Measurements from ENCODE around the gene EP400. TPM values are rescaled to one million over a fixed set of nuclear protein-coding genes. Genes with fewer than 3 reads are reported as not detected.

The EP400 gene
- total RNA-seq, 1 donor from 2014 or later: 85.8 TPM

- Mint-ChIP-seq H3K4me3 (ENCODE audit: unreplicated experiment) (no peak overlapping the region), H3K36me3 (ENCODE audit: unreplicated experiment) (no peaks in the 10 kb centered on the region), H3K27ac (ENCODE audit: unreplicated experiment) (no peak overlapping the region), H3K4me1 (ENCODE audit: low read depth, unreplicated experiment) (no peaks in the 10 kb centered on the region), H3K27me3 (ENCODE audit: unreplicated experiment) (peaks cover 7% of the 10 kb centered on the region), H3K9me3 (ENCODE audit: unreplicated experiment) (peaks cover 2% of the 10 kb centered on the region)
- no peak for TF ChIP-seq CTCF (IDR thresholded peaks at IDR 0.05; ENCODE audit: partially characterized antibody, unreplicated experiment)
- no peak for DNase-seq
Measured at GRCh38 chr12:131909752-131910219, 40.0 kb upstream of the EP400 start.

GRCh38 chr12:131910302-131911027 lies 39.3 kb upstream of the EP400 start:
- Mint-ChIP-seq H3K4me1 (ENCODE audit: low read depth, unreplicated experiment) (no peaks in the 10 kb centered on the region), H3K27me3 (ENCODE audit: unreplicated experiment) (peaks cover 7% of the 10 kb centered on the region), H3K27ac (ENCODE audit: unreplicated experiment) (no peak overlapping the region), H3K4me3 (ENCODE audit: unreplicated experiment) (no peak overlapping the region), H3K9me3 (ENCODE audit: unreplicated experiment) (peaks cover 2% of the 10 kb centered on the region), H3K36me3 (ENCODE audit: unreplicated experiment) (no peaks in the 10 kb centered on the region)
- no peak for DNase-seq
- no peak for TF ChIP-seq CTCF (IDR thresholded peaks at IDR 0.05; ENCODE audit: partially characterized antibody, unreplicated experiment)

GRCh38 chr12:131911028-131911650 lies 38.6 kb upstream of the EP400 start:
- no peak overlapping the region for H3K27ac Mint-ChIP-seq (ENCODE audit: unreplicated experiment)
- no peaks in the 10 kb centered on the region for H3K4me1 Mint-ChIP-seq (ENCODE audit: low read depth, unreplicated experiment)
- peaks cover 2% of the 10 kb centered on the region for H3K9me3 Mint-ChIP-seq (ENCODE audit: unreplicated experiment)
- TF ChIP-seq CTCF (IDR thresholded peaks at IDR 0.05; ENCODE audit: partially characterized antibody, unreplicated experiment): no peak
- no peak for DNase-seq
- H3K27me3 Mint-ChIP-seq (ENCODE audit: unreplicated experiment): peaks cover 2% of the 10 kb centered on the region
- H3K36me3 Mint-ChIP-seq (ENCODE audit: unreplicated experiment): no peaks in the 10 kb centered on the region
- H3K4me3 Mint-ChIP-seq (ENCODE audit: unreplicated experiment): no peak overlapping the region

GRCh38 chr12:131911851-131912477 lies 37.8 kb upstream of the EP400 start:
- no peak overlapping the region for H3K27ac Mint-ChIP-seq (ENCODE audit: unreplicated experiment)
- no peak for TF ChIP-seq CTCF (IDR thresholded peaks at IDR 0.05; ENCODE audit: partially characterized antibody, unreplicated experiment)
- DNase-seq: no peak
- no peaks in the 10 kb centered on the region for H3K36me3 Mint-ChIP-seq (ENCODE audit: unreplicated experiment)
- H3K27me3 Mint-ChIP-seq (ENCODE audit: unreplicated experiment): peaks cover 2% of the 10 kb centered on the region
- H3K4me3 Mint-ChIP-seq (ENCODE audit: unreplicated experiment): no peak overlapping the region
- H3K9me3 Mint-ChIP-seq (ENCODE audit: unreplicated experiment): peaks cover 2% of the 10 kb centered on the region
- no peaks in the 10 kb centered on the region for H3K4me1 Mint-ChIP-seq (ENCODE audit: low read depth, unreplicated experiment)
